Amygdala (tissue), 56 donors: Measurements from ENCODE around the gene POLR1B.

Experiments used
- DNase-seq, 56 donors: peaks; one replicate each; lab custom pipeline; 2025; lab: John Stamatoyannopoulos, UW

POLR1B gene

DNA sequence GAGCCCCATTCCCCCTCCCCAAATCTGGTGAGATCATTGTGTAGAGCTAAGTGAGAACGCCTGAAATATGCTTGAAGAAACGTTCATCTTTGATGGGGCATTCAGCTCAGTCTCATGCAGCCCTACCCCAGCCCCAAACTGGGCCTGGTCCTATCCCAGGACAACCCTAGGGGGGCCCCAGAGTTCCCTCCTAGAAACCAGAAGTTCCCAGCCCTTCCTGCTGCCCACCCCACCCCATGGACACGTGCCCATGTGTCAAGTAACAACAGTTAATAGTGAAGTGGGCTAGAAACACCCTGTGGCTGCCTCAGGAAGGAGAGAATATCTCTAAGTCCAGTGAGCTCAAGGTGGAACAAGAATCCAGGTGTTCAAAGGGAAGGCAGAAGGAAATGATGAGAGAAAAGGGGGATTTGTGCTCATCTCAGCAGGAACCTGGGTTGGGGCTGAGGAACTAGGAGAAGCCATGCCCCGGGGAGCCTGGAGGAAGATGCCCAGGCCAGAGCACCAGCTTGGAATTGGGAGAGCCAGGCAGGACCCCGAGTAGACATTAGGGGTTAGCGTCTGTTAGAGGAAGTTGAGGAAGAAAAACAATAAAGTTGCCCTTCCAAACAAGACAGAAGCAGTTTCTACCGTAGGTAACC, 83.3 kb downstream of the POLR1B start:
- no peak for DNase-seq

GRCh38 chr2:112626604-112627059, 84.4 kb downstream of the POLR1B start:
- DNase-seq, result peak in 55 of 56 donors; percentile 4 to 86 (median 65)
